Measurements from ENCODE around the gene FMN2. TPM values are rescaled to one million over a fixed set of nuclear protein-coding genes. Genes with fewer than 3 reads are reported as not detected.

The FMN2 gene
- total RNA-seq, 1 experiment from 2014 or later = not detected

DNA sequence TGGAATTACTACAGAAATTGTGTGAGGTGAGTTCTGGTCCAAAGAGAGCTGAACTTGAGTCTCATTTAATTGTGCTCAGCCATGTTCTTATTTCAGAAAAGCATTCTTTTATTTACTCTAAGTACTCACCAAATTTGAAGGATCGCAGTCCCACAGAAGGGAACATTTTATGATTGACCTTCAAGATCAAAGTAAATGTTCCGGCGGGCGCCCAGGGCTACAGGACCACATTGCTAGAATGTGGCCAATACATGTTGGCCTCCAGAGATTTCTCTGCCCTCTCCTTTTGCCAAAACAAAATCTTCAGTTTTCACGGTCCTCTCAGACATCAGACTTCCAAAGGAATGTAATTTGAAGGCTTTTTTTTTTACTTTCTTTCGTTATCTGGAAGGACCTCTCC lies 237.8 kb downstream of the FMN2 start:
- Histone ChIP-seq H3K27me3 (replicated peaks; ENCODE audit: control insufficient read depth, insufficient read depth, low read length) (no peaks in the 10 kb centered on the region), H3K9me3 (no peaks in the 10 kb centered on the region), H3K4me1 (no peaks in the 10 kb centered on the region), H3K4me3 (ENCODE audit: low read depth, low read length) (no peak overlapping the region), H3K36me3 (ENCODE audit: control insufficient read depth, insufficient read depth, low read length) (no peaks in the 10 kb centered on the region)
- CTCF ChIA-PET = no interaction called here
- intact Hi-C loops (cut with micrococcal nuclease; ENCODE audit: unreplicated experiment) = no loop called here
- Mint-ChIP-seq H3K27ac (ENCODE audit: unreplicated experiment) (no peak overlapping the region), H3K27me3 (ENCODE audit: insufficient read depth, unreplicated experiment) (peaks cover 4% of the 10 kb centered on the region), H3K36me3 (ENCODE audit: insufficient read depth, unreplicated experiment) (no peaks in the 10 kb centered on the region), H3K9me3 (ENCODE audit: unreplicated experiment) (no peaks in the 10 kb centered on the region), H3K4me3 (ENCODE audit: unreplicated experiment) (no peak overlapping the region), H3K4me1 (ENCODE audit: low read depth, unreplicated experiment) (no peaks in the 10 kb centered on the region)
- TF ChIP-seq, protein P1, sequence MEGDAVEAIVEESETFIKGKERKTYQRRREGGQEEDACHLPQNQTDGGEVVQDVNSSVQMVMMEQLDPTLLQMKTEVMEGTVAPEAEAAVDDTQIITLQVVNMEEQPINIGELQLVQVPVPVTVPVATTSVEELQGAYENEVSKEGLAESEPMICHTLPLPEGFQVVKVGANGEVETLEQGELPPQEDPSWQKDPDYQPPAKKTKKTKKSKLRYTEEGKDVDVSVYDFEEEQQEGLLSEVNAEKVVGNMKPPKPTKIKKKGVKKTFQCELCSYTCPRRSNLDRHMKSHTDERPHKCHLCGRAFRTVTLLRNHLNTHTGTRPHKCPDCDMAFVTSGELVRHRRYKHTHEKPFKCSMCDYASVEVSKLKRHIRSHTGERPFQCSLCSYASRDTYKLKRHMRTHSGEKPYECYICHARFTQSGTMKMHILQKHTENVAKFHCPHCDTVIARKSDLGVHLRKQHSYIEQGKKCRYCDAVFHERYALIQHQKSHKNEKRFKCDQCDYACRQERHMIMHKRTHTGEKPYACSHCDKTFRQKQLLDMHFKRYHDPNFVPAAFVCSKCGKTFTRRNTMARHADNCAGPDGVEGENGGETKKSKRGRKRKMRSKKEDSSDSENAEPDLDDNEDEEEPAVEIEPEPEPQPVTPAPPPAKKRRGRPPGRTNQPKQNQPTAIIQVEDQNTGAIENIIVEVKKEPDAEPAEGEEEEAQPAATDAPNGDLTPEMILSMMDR (IDR thresholded peaks at IDR 0.05; ENCODE audit: insufficient read depth in 1 of 2, low read depth in 1 of 2, low read length in 1 of 2, severe bottlenecking in 1 of 2, unreplicated experiment in 1 of 2) = no peak
- no TSS peak for BruUV-seq (replicated peaks)
- POLR2A ChIA-PET = no interaction called here
- DNase-seq = no peak

DNA sequence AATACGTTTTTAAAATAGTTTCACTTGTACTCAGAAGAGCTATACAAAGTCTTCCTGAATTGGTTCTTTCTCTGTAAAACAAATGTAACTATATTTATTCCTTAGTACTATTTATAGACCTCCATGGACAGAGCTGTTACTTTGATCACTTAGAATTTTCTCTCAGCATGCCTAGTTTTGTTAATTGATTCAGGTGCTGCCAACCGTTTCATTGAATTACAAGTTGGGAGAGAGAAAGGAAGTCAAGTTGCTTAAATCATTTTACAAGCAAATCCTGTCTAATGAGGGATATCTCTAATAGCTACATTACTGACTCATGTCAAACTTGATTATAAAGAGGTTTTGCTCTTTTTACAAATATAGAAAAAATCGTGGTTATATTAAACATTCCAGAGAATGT lies 241.0 kb downstream of the FMN2 start:
- no peaks in the 10 kb centered on the region for H3K36me3 Mint-ChIP-seq (ENCODE audit: insufficient read depth, unreplicated experiment)
- no peak overlapping the region for H3K4me3 ChIP-seq (ENCODE audit: low read depth, low read length)
- no peaks in the 10 kb centered on the region for H3K4me1 ChIP-seq
- H3K4me3 Mint-ChIP-seq (ENCODE audit: unreplicated experiment) = no peak overlapping the region
- no TSS peak for BruUV-seq (replicated peaks)
- no peaks in the 10 kb centered on the region for H3K4me1 Mint-ChIP-seq (ENCODE audit: low read depth, unreplicated experiment)
- CTCF ChIA-PET = no interaction called here
- no peaks in the 10 kb centered on the region for H3K27me3 ChIP-seq (replicated peaks; ENCODE audit: control insufficient read depth, insufficient read depth, low read length)
- H3K27me3 Mint-ChIP-seq (ENCODE audit: insufficient read depth, unreplicated experiment) = no peaks in the 10 kb centered on the region
- TF ChIP-seq, protein P1 (IDR thresholded peaks at IDR 0.05; ENCODE audit: insufficient read depth in 1 of 2, low read depth in 1 of 2, low read length in 1 of 2, severe bottlenecking in 1 of 2, unreplicated experiment in 1 of 2) = no peak
- H3K9me3 Mint-ChIP-seq (ENCODE audit: unreplicated experiment) = no peaks in the 10 kb centered on the region
- intact Hi-C loops (cut with micrococcal nuclease; ENCODE audit: unreplicated experiment) = no loop called here
- no peaks in the 10 kb centered on the region for H3K9me3 ChIP-seq
- no peak for DNase-seq
- H3K27ac Mint-ChIP-seq (ENCODE audit: unreplicated experiment) = no peak overlapping the region
- POLR2A ChIA-PET = no interaction called here
- H3K36me3 ChIP-seq (ENCODE audit: control insufficient read depth, insufficient read depth, low read length) = no peaks in the 10 kb centered on the region

DNA sequence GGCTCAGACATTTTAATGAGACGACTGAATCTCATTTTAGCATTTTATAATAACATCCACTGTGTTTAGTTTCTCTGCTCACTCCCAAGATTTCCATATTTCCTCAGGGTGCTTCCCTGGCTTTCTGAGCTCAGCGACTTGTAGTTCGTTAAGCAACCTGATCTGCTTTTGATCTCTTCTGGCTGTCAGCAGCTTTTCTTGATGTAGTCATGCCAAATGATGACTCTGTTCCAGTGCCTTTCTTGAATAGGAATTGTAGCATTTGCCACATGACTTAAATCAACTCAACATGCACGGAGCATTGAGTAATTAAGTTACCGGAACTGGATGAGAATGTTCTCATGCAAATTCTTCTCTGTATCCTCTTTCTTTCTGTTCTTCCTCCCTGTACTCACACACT lies 246.1 kb downstream of the FMN2 start:
- no peak for DNase-seq
- no TSS peak for BruUV-seq (replicated peaks)
- Histone ChIP-seq H3K36me3 (ENCODE audit: control insufficient read depth, insufficient read depth, low read length) (no peaks in the 10 kb centered on the region), H3K9me3 (no peaks in the 10 kb centered on the region), H3K27me3 (replicated peaks; ENCODE audit: control insufficient read depth, insufficient read depth, low read length) (no peaks in the 10 kb centered on the region), H3K4me1 (no peaks in the 10 kb centered on the region), H3K4me3 (ENCODE audit: low read depth, low read length) (no peak overlapping the region)
- no peaks in the 10 kb centered on the region for H3K4me1 Mint-ChIP-seq (ENCODE audit: low read depth, unreplicated experiment)
- H3K9me3 Mint-ChIP-seq (ENCODE audit: unreplicated experiment) = no peaks in the 10 kb centered on the region
- POLR2A ChIA-PET = no interaction called here
- H3K4me3 Mint-ChIP-seq (ENCODE audit: unreplicated experiment) = no peak overlapping the region
- H3K36me3 Mint-ChIP-seq (ENCODE audit: insufficient read depth, unreplicated experiment) = no peaks in the 10 kb centered on the region
- intact Hi-C loops (cut with micrococcal nuclease; ENCODE audit: unreplicated experiment) = no loop called here
- TF ChIP-seq, protein P1 (IDR thresholded peaks at IDR 0.05; ENCODE audit: insufficient read depth in 1 of 2, low read depth in 1 of 2, low read length in 1 of 2, severe bottlenecking in 1 of 2, unreplicated experiment in 1 of 2) = no peak
- CTCF ChIA-PET = no interaction called here
- H3K27ac Mint-ChIP-seq (ENCODE audit: unreplicated experiment) = no peak overlapping the region
- H3K27me3 Mint-ChIP-seq (ENCODE audit: insufficient read depth, unreplicated experiment) = no peaks in the 10 kb centered on the region
